Measurements from ENCODE around the gene USP46. TPM values are rescaled to one million over a fixed set of nuclear protein-coding genes. Genes with fewer than 3 reads are reported as not detected.

Gene USP46
- total RNA-seq, 2 donors from 2014 or later, result 42.0 to 42.9 TPM

GRCh38 chr4:52665592-52665991 lies 6.5 kb upstream of the USP46 start:
- Mint-ChIP-seq H3K4me1 (peaks cover 12% of the 10 kb centered on the region), H3K9me3 (peaks cover 23% of the 10 kb centered on the region), H3K4me3 (no peak overlapping the region), H3K27me3 (ENCODE audit: insufficient read depth) (no peaks in the 10 kb centered on the region), H3K36me3 (ENCODE audit: low read depth) (peaks cover 19% of the 10 kb centered on the region), H3K27ac (no peak overlapping the region)
- Histone ChIP-seq H3K27ac (ENCODE audit: low read depth, low read length) (no peak overlapping the region), H3K36me3 (ENCODE audit: control insufficient read depth, insufficient read depth, low read length) (peaks cover 15% of the 10 kb centered on the region), H3K27me3 (ENCODE audit: control insufficient read depth, insufficient read depth, low read length, poor library complexity, severe bottlenecking) (no peaks in the 10 kb centered on the region), H3K4me3 (ENCODE audit: low read length) (no peak overlapping the region), H3K4me1 (ENCODE audit: control insufficient read depth, insufficient read depth, low read length) (no peaks in the 10 kb centered on the region), H3K9me3 (ENCODE audit: control insufficient read depth, low read length) (peaks cover 44% of the 10 kb centered on the region), H3K9ac (ENCODE audit: extremely low read depth, low read length, poor library complexity, severe bottlenecking) (no peak overlapping the region)
- peak; percentile 63 for TF ChIP-seq CTCF (conservative IDR thresholded peaks at IDR 0.05)
- no peak for DNase-seq
- WGBS, 2 experiments (ENCODE audit: insufficient coverage in 1 of 2, insufficient read length in 1 of 2), result 89% methylated on average over 2 of the region's 2 CpGs; no CpG with 5 or more reads in 1 of the 2 experiments

- no peak for TF ChIP-seq CTCF (conservative IDR thresholded peaks at IDR 0.05)
- peaks cover 18% of the 10 kb centered on the region for H3K4me1 Mint-ChIP-seq
- H3K36me3 ChIP-seq (ENCODE audit: control insufficient read depth, insufficient read depth, low read length), result peaks cover 15% of the 10 kb centered on the region
- no peak overlapping the region for H3K9ac ChIP-seq (ENCODE audit: extremely low read depth, low read length, poor library complexity, severe bottlenecking)
- H3K9me3 ChIP-seq (ENCODE audit: control insufficient read depth, low read length), result peaks cover 44% of the 10 kb centered on the region
- DNase-seq, result no peak
- H3K27ac Mint-ChIP-seq, result no peak overlapping the region
- H3K4me3 ChIP-seq (ENCODE audit: low read length), result peak overlapping the region; percentile 70
- peaks cover 23% of the 10 kb centered on the region for H3K9me3 Mint-ChIP-seq
- H3K27ac ChIP-seq (ENCODE audit: low read depth, low read length), result no peak overlapping the region
- peaks cover 19% of the 10 kb centered on the region for H3K36me3 Mint-ChIP-seq (ENCODE audit: low read depth)
- H3K27me3 Mint-ChIP-seq (ENCODE audit: insufficient read depth), result peaks cover 2% of the 10 kb centered on the region
- no peaks in the 10 kb centered on the region for H3K4me1 ChIP-seq (ENCODE audit: control insufficient read depth, insufficient read depth, low read length)
- H3K4me3 Mint-ChIP-seq, result no peak overlapping the region
- no peaks in the 10 kb centered on the region for H3K27me3 ChIP-seq (ENCODE audit: control insufficient read depth, insufficient read depth, low read length, poor library complexity, severe bottlenecking)
Measured at GRCh38 chr4:52664479-52664878, 5.4 kb upstream of the USP46 start.

DNA sequence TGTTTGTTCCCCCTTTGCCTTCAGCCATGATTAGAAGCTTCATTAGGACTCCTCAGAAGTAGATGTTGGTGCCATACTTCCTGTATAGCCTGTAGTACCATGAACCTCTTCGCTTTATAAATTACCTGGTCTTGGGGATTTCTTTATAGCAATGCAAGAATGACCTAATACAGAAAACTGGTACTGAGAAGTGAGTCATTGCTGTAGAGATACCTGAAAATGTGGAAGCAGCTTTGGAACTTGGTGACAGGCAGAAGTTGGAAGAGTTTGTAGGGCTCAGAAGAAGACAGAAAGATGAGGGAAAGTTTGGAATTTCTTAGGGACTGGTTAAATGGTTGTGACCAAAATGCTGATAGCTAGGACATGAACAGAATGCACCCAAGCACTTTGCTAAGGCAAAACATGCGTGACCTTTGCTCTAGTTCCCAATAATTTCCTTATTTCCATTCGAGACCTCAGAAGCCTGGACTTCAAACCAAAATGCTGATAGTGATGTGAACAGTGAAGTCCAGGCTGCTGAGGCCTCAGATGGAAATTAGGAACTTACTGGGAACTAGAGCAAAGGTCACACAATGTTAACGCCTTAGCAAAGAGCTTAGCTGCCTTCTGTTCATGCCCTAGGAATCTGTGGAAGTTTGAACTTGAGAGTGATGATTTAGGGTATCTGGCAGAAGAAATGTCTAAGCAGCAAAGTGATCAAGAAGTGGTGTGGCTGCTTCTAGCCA lies 3.0 kb upstream of the USP46 start:
- H3K9ac ChIP-seq (ENCODE audit: extremely low read depth, low read length, poor library complexity, severe bottlenecking), result no peak overlapping the region
- no peak overlapping the region for H3K27ac ChIP-seq (ENCODE audit: low read depth, low read length)
- H3K27me3 Mint-ChIP-seq (ENCODE audit: insufficient read depth), result peaks cover 2% of the 10 kb centered on the region
- H3K36me3 Mint-ChIP-seq (ENCODE audit: low read depth), result peaks cover 19% of the 10 kb centered on the region
- peaks cover 15% of the 10 kb centered on the region for H3K36me3 ChIP-seq (ENCODE audit: control insufficient read depth, insufficient read depth, low read length)
- H3K4me3 Mint-ChIP-seq, result no peak overlapping the region
- H3K9me3 Mint-ChIP-seq, result peaks cover 23% of the 10 kb centered on the region
- peaks cover 27% of the 10 kb centered on the region for H3K4me1 Mint-ChIP-seq
- no peak for TF ChIP-seq CTCF (conservative IDR thresholded peaks at IDR 0.05)
- no peak for DNase-seq
- H3K27me3 ChIP-seq (ENCODE audit: control insufficient read depth, insufficient read depth, low read length, poor library complexity, severe bottlenecking), result no peaks in the 10 kb centered on the region
- WGBS, 2 experiments (ENCODE audit: insufficient coverage in 1 of 2, insufficient read length in 1 of 2), result 87 to 92% methylated on average over 4 of the region's 4 CpGs
- H3K4me1 ChIP-seq (ENCODE audit: control insufficient read depth, insufficient read depth, low read length), result no peaks in the 10 kb centered on the region
- H3K27ac Mint-ChIP-seq, result no peak overlapping the region
- peaks cover 44% of the 10 kb centered on the region for H3K9me3 ChIP-seq (ENCODE audit: control insufficient read depth, low read length)
- H3K4me3 ChIP-seq (ENCODE audit: low read length), result peak overlapping the region; percentile 70
